Memory B cell (primary cell): ENCODE results near the gene TENM3.

ENCODE experiments used
- ATAC-seq: fragments of 150-1000 bp; cut with Tn5 transposase; 2 replicates; pipeline ENCODE4 v1.10.0; 2021; ENCODE audit warnings: low read depth, mild to moderate bottlenecking, moderate library complexity
- DNase-seq, 2 donors: peaks; one replicate each; pipeline ENCODE4 v3.0.0; 2022; ENCODE audit warnings: low spot score in 2 of 2
- H3K27ac Mint-ChIP-seq: one replicate; pipeline ENCODE4 v1.8.0; 2022; ENCODE audit warnings: mild to moderate bottlenecking, moderate library complexity, mixed read lengths
- H3K27me3 Mint-ChIP-seq: one replicate; pipeline ENCODE4 v1.8.0; 2022; ENCODE audit warnings: mixed read lengths
- H3K36me3 Mint-ChIP-seq: one replicate; pipeline ENCODE4 v1.8.0; 2022; ENCODE audit warnings: mild to moderate bottlenecking, mixed read lengths
- H3K4me1 Mint-ChIP-seq: one replicate; pipeline ENCODE4 v1.8.0; 2022; ENCODE audit warnings: mixed read lengths
- H3K4me3 Mint-ChIP-seq: one replicate; pipeline ENCODE4 v1.8.0; 2022; ENCODE audit warnings: mild to moderate bottlenecking, moderate library complexity, mixed read lengths
- H3K9me3 Mint-ChIP-seq: one replicate; pipeline ENCODE4 v1.8.0; 2022; ENCODE audit warnings: mixed read lengths

Gene TENM3

GRCh38 chr4:182273191-182273935 lies 30.2 kb downstream of the TENM3 start:
- Mint-ChIP-seq H3K36me3 (no peaks in the 10 kb centered on the region), H3K27me3 (no peaks in the 10 kb centered on the region), H3K27ac (no peak overlapping the region), H3K4me3 (no peak overlapping the region), H3K4me1 (no peaks in the 10 kb centered on the region), H3K9me3 (peaks cover 2% of the 10 kb centered on the region)
- DNase-seq (no peak), ATAC-seq (no peak)

GRCh38 chr4:182276210-182277109 lies 33.3 kb downstream of the TENM3 start:
- ATAC-seq = no peak
- H3K36me3 Mint-ChIP-seq = no peaks in the 10 kb centered on the region
- no peaks in the 10 kb centered on the region for H3K27me3 Mint-ChIP-seq
- H3K9me3 Mint-ChIP-seq = no peaks in the 10 kb centered on the region
- no peak overlapping the region for H3K4me3 Mint-ChIP-seq
- DNase-seq = no peak
- H3K4me1 Mint-ChIP-seq = no peaks in the 10 kb centered on the region
- H3K27ac Mint-ChIP-seq = no peak overlapping the region

DNA sequence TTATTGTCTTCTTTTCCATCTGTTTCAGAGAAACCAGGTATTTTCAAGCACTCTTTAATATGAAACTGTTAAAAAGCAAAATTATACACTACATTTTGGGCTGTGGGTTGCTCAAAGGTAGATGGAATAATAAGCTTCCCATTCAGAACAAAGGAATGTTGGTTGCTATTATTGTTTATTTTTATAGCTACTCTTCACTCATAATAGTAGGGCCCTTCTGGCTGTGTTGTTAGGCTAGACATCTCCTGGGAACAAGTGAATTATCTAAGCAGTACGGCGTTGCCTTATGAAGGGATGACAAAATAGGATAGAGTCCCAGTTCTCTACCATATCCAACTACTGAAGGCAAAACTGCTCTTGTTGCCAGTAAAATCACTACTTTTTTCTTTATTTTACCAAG lies 34.2 kb downstream of the TENM3 start:
- DNase-seq (no peak), ATAC-seq (no peak)
- Mint-ChIP-seq H3K27ac (no peak overlapping the region), H3K4me3 (no peak overlapping the region), H3K27me3 (no peaks in the 10 kb centered on the region), H3K4me1 (no peaks in the 10 kb centered on the region), H3K36me3 (no peaks in the 10 kb centered on the region), H3K9me3 (no peaks in the 10 kb centered on the region)

DNA sequence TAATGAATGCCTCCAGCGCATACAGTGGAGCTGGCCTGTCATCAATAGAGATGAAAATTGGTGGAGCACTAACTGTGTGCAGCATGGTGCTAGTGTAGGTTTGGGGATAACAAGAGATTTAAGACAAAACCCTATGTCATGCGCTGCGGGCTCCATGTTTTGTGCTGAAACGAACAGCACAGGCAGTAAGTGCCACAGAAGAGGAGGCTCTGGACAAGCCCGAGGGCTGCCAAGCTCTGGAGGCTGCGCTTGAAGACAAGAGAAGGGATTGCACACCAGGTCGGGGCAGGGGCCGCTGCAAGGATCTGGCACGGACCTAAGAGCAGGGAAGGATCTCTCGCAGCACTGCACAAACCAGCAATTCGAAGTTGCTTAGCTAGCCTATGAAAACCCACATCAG lies 35.5 kb downstream of the TENM3 start:
- Mint-ChIP-seq H3K4me3 (no peak overlapping the region), H3K36me3 (no peaks in the 10 kb centered on the region), H3K27ac (no peak overlapping the region), H3K27me3 (no peaks in the 10 kb centered on the region), H3K4me1 (no peaks in the 10 kb centered on the region), H3K9me3 (no peaks in the 10 kb centered on the region)
- ATAC-seq (no peak), DNase-seq (no peak)

GRCh38 chr4:182280436-182281111 lies 37.4 kb downstream of the TENM3 start:
- Mint-ChIP-seq H3K27ac (no peak overlapping the region), H3K4me3 (no peak overlapping the region), H3K27me3 (no peaks in the 10 kb centered on the region), H3K9me3 (no peaks in the 10 kb centered on the region), H3K36me3 (no peaks in the 10 kb centered on the region), H3K4me1 (no peaks in the 10 kb centered on the region)
- DNase-seq = no peak
- ATAC-seq = no peak

DNA sequence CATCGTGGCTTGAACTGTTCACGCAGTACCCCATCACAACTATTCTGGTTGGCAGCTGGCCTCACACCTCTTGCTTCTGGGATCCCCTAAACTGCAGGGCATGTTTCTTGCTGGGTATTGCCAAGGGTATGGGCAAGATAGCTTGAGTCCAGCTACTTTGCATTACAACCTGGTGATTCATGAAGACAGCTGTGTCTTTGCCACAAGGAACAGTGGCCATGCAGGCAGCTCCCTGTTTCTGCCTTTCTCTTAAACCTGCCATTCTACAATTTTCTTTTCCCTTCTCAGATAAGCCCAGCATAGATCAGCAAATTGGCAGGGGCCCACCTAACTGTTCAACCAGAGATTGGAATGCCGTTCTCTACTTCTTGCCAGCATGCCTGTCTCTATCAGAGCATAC lies 42.8 kb downstream of the TENM3 start:
- no peak for DNase-seq
- Mint-ChIP-seq H3K27ac (no peak overlapping the region), H3K4me1 (no peaks in the 10 kb centered on the region), H3K36me3 (no peaks in the 10 kb centered on the region), H3K9me3 (peaks cover 2% of the 10 kb centered on the region), H3K4me3 (no peak overlapping the region), H3K27me3 (no peaks in the 10 kb centered on the region)
- no peak for ATAC-seq

DNA sequence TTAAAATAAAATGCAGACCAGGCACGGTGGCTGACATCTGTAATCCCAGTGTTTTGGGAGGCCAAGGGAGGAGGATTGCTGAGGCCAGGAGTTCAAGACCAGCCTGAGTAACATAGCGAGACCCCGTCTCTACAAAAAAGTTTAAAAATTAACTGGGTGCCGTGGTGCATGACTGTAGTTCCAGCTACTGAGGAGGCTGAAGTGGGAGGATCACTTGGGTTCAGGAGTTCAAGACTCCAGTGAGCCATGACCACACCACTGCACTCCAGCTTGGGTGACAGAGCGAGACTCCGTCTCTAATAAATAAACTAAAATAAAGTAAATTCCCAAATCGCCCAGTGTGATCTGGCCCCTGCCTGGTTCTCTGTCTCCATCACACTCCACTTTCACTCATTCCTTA lies 43.7 kb downstream of the TENM3 start:
- no peak overlapping the region for H3K4me3 Mint-ChIP-seq
- no peaks in the 10 kb centered on the region for H3K27me3 Mint-ChIP-seq
- no peak for ATAC-seq
- H3K9me3 Mint-ChIP-seq = peaks cover 2% of the 10 kb centered on the region
- no peaks in the 10 kb centered on the region for H3K4me1 Mint-ChIP-seq
- H3K27ac Mint-ChIP-seq = no peak overlapping the region
- no peaks in the 10 kb centered on the region for H3K36me3 Mint-ChIP-seq
- DNase-seq = no peak

DNA sequence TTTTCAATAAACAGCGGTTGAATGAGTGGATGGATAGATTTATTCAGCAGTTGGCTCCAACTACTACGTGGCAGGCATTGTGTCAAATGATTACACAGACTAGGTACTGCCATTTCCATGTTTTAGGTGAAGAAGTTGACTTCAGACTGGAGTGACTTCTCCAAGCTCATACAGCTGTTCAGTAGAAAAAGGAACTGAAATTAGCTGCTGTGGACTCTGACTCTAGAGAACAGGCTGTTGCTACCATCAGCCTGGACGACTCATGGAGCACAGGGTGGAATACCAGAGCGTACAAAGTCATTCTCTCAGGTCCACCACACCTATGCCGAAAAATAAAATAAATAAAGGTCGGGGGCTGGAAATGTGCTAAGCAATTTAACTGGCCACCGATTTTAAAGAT lies 45.3 kb downstream of the TENM3 start:
- Mint-ChIP-seq H3K9me3 (peaks cover 2% of the 10 kb centered on the region), H3K4me1 (no peaks in the 10 kb centered on the region), H3K36me3 (no peaks in the 10 kb centered on the region), H3K27ac (no peak overlapping the region), H3K4me3 (no peak overlapping the region), H3K27me3 (no peaks in the 10 kb centered on the region)
- ATAC-seq (no peak), DNase-seq (no peak)

GRCh38 chr4:182289809-182290208 lies 46.6 kb downstream of the TENM3 start:
- Mint-ChIP-seq H3K27ac (no peak overlapping the region), H3K4me1 (no peaks in the 10 kb centered on the region), H3K27me3 (no peaks in the 10 kb centered on the region), H3K36me3 (no peaks in the 10 kb centered on the region), H3K4me3 (no peak overlapping the region), H3K9me3 (peaks cover 2% of the 10 kb centered on the region)
- ATAC-seq = no peak
- DNase-seq = no peak

DNA sequence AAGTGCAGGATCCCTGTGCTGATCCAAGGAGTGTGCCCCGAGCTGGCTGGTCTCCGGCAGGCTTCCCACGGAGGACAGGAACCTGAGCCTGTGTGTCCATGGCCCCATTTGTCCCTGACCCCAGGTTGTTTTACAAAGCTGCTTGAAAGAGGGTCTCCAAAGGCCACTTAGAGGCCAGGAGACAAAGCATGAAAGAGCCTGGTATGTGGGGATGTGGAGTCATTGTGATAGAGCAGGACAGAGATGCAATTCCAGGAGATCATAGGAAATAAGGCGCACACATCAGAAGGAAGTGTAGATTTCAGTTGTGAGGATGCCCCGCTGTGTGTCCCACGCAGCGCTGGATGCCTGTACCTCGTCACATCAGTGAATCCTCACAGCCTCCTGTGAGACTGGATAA lies 48.0 kb downstream of the TENM3 start:
- Mint-ChIP-seq H3K27ac (no peak overlapping the region), H3K27me3 (no peaks in the 10 kb centered on the region), H3K9me3 (peaks cover 2% of the 10 kb centered on the region), H3K4me1 (no peaks in the 10 kb centered on the region), H3K4me3 (no peak overlapping the region), H3K36me3 (no peaks in the 10 kb centered on the region)
- ATAC-seq (no peak), DNase-seq (no peak)

GRCh38 chr4:182291597-182292270 lies 48.5 kb downstream of the TENM3 start:
- H3K36me3 Mint-ChIP-seq = no peaks in the 10 kb centered on the region
- H3K9me3 Mint-ChIP-seq = peaks cover 2% of the 10 kb centered on the region
- H3K27ac Mint-ChIP-seq = no peak overlapping the region
- no peaks in the 10 kb centered on the region for H3K4me1 Mint-ChIP-seq
- H3K4me3 Mint-ChIP-seq = no peak overlapping the region
- no peaks in the 10 kb centered on the region for H3K27me3 Mint-ChIP-seq
- ATAC-seq = no peak
- no peak for DNase-seq

DNA sequence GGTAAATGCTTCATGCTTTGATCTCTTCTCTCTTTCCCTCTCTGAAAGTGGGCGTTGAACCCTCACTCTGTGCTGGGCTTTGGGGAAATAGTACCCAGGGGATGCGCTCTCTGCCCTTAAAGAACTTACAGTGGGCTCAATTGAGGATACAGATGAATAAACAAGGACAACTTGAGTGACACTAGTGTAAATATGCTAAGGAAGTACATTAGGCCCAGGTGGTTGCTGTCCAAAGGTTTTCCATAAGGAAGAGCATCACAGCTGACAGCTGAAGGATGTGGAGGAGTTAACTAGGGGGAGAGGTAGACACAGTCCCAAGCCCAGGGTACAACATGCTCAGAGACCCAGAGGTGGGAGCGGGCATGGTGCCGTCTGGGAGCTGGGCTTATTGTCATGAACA lies 49.4 kb downstream of the TENM3 start:
- Mint-ChIP-seq H3K27me3 (no peaks in the 10 kb centered on the region), H3K27ac (no peak overlapping the region), H3K36me3 (no peaks in the 10 kb centered on the region), H3K4me3 (no peak overlapping the region), H3K9me3 (no peaks in the 10 kb centered on the region), H3K4me1 (no peaks in the 10 kb centered on the region)
- ATAC-seq (no peak), DNase-seq (no peak)

DNA sequence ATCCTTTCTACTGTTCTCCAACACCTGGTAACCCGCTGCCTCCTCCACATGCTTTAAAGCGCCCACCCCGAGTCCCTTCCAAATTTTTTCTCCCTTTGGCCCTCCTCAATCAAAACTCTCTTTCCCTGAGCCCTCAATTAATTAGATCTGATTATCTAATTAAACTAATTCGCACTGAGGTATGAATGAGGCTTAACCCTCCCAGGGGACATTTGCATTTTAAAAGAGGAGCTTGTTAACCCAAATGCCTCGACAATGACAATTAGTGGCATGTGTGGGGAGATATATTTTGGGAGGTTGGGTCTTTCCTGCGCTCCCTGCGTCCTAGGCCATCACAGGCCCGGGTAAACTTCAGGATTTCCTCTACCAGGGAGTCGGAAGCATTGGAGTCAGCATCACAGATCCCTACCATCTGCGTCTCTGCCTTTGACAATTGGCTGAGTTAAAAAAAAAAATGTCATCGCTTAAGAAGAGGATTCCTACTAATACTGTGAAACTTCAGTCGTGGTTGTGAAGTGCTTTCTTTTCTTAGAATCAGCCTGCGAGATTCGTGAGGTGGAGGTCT lies 50.6 kb downstream of the TENM3 start:
- H3K9me3 Mint-ChIP-seq = no peaks in the 10 kb centered on the region
- peaks cover 2% of the 10 kb centered on the region for H3K27me3 Mint-ChIP-seq
- no peak for DNase-seq
- H3K36me3 Mint-ChIP-seq = no peaks in the 10 kb centered on the region
- no peak for ATAC-seq
- no peak overlapping the region for H3K27ac Mint-ChIP-seq
- no peaks in the 10 kb centered on the region for H3K4me1 Mint-ChIP-seq
- no peak overlapping the region for H3K4me3 Mint-ChIP-seq
